ENCODE data around the gene ZBTB4. TPM values are rescaled to one million over a fixed set of nuclear protein-coding genes. Genes with fewer than 3 reads are reported as not detected.

The ZBTB4 gene
- total RNA-seq, 1 donor from 2014 or later, result 62.1 TPM

DNA sequence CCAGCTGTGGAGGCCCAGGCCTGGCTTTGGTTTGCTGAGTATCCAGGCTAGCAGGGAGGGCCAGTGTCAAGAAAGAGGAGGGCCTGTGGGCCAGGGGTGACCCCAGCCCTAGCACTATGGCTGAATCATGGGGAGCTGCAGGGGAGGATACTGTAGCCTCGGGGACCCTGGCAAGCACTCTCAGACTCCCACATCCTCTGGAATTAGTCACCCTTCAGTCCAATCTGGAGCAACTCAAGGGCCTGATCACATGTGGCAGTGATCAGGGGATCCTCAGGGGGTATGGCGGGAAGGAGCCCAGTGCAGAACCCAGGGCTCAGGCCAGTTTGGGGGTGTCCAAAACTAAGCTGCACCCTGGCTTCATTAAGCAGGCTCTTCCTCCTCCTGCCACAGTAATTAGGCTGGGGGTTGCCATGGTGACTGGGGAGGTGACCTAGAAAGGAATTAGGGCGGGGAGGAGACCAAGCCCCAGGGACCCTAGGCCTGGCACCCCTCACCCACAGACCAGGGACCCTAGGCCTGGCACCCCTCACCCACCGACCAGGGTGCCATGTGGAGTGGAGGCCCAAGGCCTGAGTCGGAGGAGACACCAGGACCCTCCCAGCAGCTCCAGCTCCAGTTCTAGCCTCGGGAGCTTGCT lies 66.0 kb downstream of the ZBTB4 start:
- DNase-seq (ENCODE audit: missing footprints) (no peak), ATAC-seq (no peak)
- intact Hi-C loops (cut with DNase I), result no loop called here

DNA sequence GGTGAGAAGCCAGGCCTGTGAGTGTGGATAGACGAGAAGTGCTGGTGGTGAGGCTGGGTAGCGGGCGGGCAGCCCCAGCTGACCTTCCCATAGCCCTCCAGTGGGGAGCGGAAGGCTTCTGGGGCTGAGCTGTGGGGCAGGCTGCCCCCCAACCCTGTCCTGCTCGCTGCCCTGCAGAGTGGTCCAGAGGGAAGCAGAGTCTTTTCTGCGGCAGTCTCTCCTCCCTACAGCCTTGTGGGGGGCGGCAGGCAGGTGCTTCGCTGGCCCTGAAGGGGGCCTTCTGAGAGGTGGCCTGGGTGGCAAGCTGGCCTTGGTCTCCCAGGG lies 68.0 kb downstream of the ZBTB4 start:
- no peak for DNase-seq (ENCODE audit: missing footprints)
- intact Hi-C loops (cut with DNase I), result no loop called here

GRCh38 chr17:7410634-7411426 lies 68.6 kb downstream of the ZBTB4 start:
- DNase-seq (ENCODE audit: missing footprints), result no peak
- intact Hi-C loops (cut with DNase I), result no loop called here
- ATAC-seq, result no peak

More for the DNA sequence above, 68.0 kb downstream of the ZBTB4 start:
- no peak for ATAC-seq

DNA sequence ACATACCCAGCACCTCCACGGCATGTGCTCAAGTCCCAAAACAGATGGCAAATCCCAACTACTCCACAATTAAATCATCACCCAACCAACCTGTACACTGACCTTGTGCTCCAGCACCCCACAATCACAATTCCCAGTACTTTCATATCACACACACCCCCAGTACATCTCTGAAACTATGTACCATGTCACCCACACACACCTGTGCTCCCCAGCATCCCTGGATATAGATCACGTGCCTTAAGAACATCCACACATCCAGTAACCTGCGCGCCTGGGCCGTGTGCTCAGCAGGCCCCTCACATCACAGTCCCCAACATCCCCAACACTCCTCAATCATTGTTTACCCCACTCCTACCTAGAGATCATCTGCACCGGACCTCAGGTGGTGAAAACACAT lies 69.7 kb downstream of the ZBTB4 start:
- DNase-seq (ENCODE audit: missing footprints) (no peak), ATAC-seq (no peak)
- intact Hi-C loops (cut with DNase I), result no loop called here

Other genes with a start within 250 kb of the ZBTB4 start
- 20.0 TPM for gene DVL2, start 245.1 kb downstream of the ZBTB4 start, total RNA-seq
- 23.3 TPM for gene PHF23, start 240.2 kb downstream of the ZBTB4 start, total RNA-seq
- gene GABARAP, start 237.2 kb downstream of the ZBTB4 start, total RNA-seq, result 444 TPM
- 114 TPM for gene CTDNEP1, start 227.9 kb downstream of the ZBTB4 start, total RNA-seq
- 72.7 TPM for gene ELP5, start 227.4 kb downstream of the ZBTB4 start, total RNA-seq
- gene CLDN7, start 217.2 kb downstream of the ZBTB4 start, total RNA-seq, result 1.2 TPM
- gene SLC2A4, start 197.9 kb downstream of the ZBTB4 start, total RNA-seq, result 119 TPM
- 0.81 TPM for gene YBX2, start 185.0 kb downstream of the ZBTB4 start, total RNA-seq
- gene EIF5A, start 172.0 kb downstream of the ZBTB4 start, total RNA-seq, result 326 TPM
- 70.3 TPM for gene GPS2, start 164.3 kb downstream of the ZBTB4 start, total RNA-seq
- 30.8 TPM for gene NEURL4, start 150.3 kb downstream of the ZBTB4 start, total RNA-seq
- gene ACAP1, start 143.1 kb downstream of the ZBTB4 start, total RNA-seq, result 14.0 TPM
- gene KCTD11, start 127.5 kb downstream of the ZBTB4 start, total RNA-seq, result 4.7 TPM
- not detected for gene TMEM95, start 124.5 kb downstream of the ZBTB4 start, total RNA-seq
- 2.6 TPM for gene TNK1, start 98.5 kb downstream of the ZBTB4 start, total RNA-seq
- gene PLSCR3, start 85.1 kb downstream of the ZBTB4 start, total RNA-seq, result 18.4 TPM
- 64.0 TPM for gene TMEM256, start 75.5 kb downstream of the ZBTB4 start, total RNA-seq
- gene NLGN2, start 71.8 kb downstream of the ZBTB4 start, total RNA-seq, result 7.0 TPM
- not detected for gene SPEM1, start 59.3 kb downstream of the ZBTB4 start, total RNA-seq
- gene SPEM2, start 54.0 kb downstream of the ZBTB4 start, total RNA-seq, result not detected
- gene SPEM3, start 50.8 kb downstream of the ZBTB4 start, total RNA-seq, result not detected
- gene TMEM102, start 44.2 kb downstream of the ZBTB4 start, total RNA-seq, result 2.7 TPM
- gene FGF11, start 40.1 kb downstream of the ZBTB4 start, total RNA-seq, result 11.7 TPM
- gene CHRNB1, start 34.6 kb downstream of the ZBTB4 start, total RNA-seq, result 11.8 TPM
- not detected for gene SLC35G6, start 1.8 kb upstream of the ZBTB4 start, total RNA-seq
- 36.4 TPM for gene POLR2A, start 4.7 kb upstream of the ZBTB4 start, total RNA-seq
- gene TNFSF12, start 69.4 kb upstream of the ZBTB4 start, total RNA-seq, result 41.7 TPM
- gene TNFSF13, start 79.1 kb upstream of the ZBTB4 start, total RNA-seq, result 13.5 TPM
- 33.0 TPM for gene SENP3, start 82.3 kb upstream of the ZBTB4 start, total RNA-seq
- 40.4 TPM for gene CD68, start 100.0 kb upstream of the ZBTB4 start, total RNA-seq
- gene MPDU1, start 104.2 kb upstream of the ZBTB4 start, total RNA-seq, result 32.0 TPM
- 0.89 TPM for gene SOX15, start 110.5 kb upstream of the ZBTB4 start, total RNA-seq
- gene FXR2, start 135.3 kb upstream of the ZBTB4 start, total RNA-seq, result 103 TPM
- 78.9 TPM for gene SAT2, start 148.2 kb upstream of the ZBTB4 start, total RNA-seq
- gene SHBG, start 150.5 kb upstream of the ZBTB4 start, total RNA-seq, result 0.35 TPM
- 3.8 TPM for gene ATP1B2, start 171.3 kb upstream of the ZBTB4 start, total RNA-seq
- 15.4 TPM for gene TP53, start 207.9 kb upstream of the ZBTB4 start, total RNA-seq
- gene WRAP53, start 208.8 kb upstream of the ZBTB4 start, total RNA-seq, result 5.6 TPM
- gene EFNB3, start 225.6 kb upstream of the ZBTB4 start, total RNA-seq, result 0.11 TPM
- gene DNAH2, start 238.1 kb upstream of the ZBTB4 start, total RNA-seq, result not detected

Measured in Right ventricle myocardium inferior (tissue), 1 donor.